WERI-Rb-1 (cell line): ENCODE results near the gene PEG3.

Experiments
- DNase-seq: peaks from one replicate; pipeline ENCODE4 v3.0.0-alpha.2; 2020
- H3K27ac ChIP-seq: fragments of 250-450 bp; sonication (Bioruptor Pico); 2 replicates; pipeline ENCODE4 v1.5.1; 2020; ENCODE audit warnings: mild to moderate bottlenecking, moderate library complexity
- H3K27me3 ChIP-seq: fragments of 250-450 bp; sonication (Bioruptor Pico); 2 replicates; pipeline ENCODE4 v1.5.1; 2021; ENCODE audit warnings: mild to moderate bottlenecking, low read depth, moderate library complexity; ENCODE audit not compliant: insufficient read depth, severe bottlenecking
- H3K36me3 ChIP-seq: fragments of 250-450 bp; sonication (Bioruptor Pico); 2 replicates; pipeline ENCODE4 v1.5.1; 2020; ENCODE audit warnings: mild to moderate bottlenecking, moderate library complexity
- H3K4me3 ChIP-seq: 2 replicates; pipeline ENCODE4 v1.5.1; 2011; ENCODE audit warnings: low read depth, mild to moderate bottlenecking, control low read depth, low read length
- H3K9me3 ChIP-seq: fragments of 250-450 bp; sonication (Bioruptor Pico); 2 replicates; pipeline ENCODE4 v1.5.1; 2021; ENCODE audit warnings: mild to moderate bottlenecking, moderate library complexity; ENCODE audit not compliant: severe bottlenecking
- TF ChIP-seq, protein P1 (sequence below): IDR thresholded peaks from 2 replicates; pipeline ENCODE4 v1.5.1; 2011; ENCODE audit warnings: low read depth, mild to moderate bottlenecking, control low read depth, inconsistent platforms, low read length

PEG3 gene

DNA sequence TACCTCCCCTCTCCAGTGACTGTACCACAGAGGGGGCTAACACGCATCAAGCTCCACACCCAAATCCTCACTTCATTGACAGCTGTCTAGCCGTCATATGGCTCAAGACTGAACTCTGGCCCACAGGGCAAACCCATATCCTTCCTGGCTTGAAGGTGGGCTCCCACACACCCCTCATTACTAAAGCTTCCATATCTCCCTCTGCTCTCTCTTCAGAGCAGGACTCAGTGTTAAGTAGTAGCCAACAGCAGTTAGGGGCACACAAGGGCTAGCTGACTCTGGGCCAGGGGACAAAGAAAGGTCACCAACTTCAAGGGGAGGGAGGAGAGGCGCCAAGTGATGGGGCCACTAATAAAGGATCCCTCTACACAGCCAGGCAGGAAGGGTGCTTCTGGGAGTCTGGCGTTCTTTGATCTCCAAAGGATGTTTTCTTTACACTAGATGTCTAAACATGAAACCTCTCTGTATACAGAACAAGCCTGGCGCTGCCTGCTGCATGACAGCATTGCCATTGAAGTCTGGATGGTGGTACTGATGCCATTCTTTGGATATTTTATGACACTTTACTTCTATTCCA is 8.1 kb downstream of the PEG3 start:
- DNase-seq: no peak
- Histone ChIP-seq H3K27ac (no peak overlapping the region), H3K4me3 (no peak overlapping the region), H3K27me3 (no peaks in the 10 kb centered on the region), H3K36me3 (no peaks in the 10 kb centered on the region; the same call in 1 of the 2 replicates), H3K9me3 (no peaks in the 10 kb centered on the region)
- TF ChIP-seq, protein P1, sequence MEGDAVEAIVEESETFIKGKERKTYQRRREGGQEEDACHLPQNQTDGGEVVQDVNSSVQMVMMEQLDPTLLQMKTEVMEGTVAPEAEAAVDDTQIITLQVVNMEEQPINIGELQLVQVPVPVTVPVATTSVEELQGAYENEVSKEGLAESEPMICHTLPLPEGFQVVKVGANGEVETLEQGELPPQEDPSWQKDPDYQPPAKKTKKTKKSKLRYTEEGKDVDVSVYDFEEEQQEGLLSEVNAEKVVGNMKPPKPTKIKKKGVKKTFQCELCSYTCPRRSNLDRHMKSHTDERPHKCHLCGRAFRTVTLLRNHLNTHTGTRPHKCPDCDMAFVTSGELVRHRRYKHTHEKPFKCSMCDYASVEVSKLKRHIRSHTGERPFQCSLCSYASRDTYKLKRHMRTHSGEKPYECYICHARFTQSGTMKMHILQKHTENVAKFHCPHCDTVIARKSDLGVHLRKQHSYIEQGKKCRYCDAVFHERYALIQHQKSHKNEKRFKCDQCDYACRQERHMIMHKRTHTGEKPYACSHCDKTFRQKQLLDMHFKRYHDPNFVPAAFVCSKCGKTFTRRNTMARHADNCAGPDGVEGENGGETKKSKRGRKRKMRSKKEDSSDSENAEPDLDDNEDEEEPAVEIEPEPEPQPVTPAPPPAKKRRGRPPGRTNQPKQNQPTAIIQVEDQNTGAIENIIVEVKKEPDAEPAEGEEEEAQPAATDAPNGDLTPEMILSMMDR: no peak

DNA sequence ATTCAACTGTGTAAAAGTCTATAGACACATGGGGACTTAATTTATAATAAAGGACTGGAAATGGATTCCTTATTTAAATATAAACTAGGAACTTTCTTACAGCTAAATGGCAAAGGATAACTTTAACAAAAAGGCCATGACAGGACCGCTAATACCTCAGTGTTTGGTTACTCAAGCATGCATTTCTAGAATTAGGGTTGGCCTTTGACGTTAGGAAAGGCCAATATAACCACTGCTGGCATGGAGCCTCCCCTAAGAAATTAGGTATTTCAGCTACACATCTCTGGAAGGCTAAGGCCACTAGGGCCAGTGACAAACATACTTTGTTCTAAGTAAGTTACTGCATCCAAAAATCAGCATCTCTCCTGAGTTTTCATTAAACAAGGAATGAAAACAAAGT is 9.3 kb downstream of the PEG3 start:
- Histone ChIP-seq H3K27me3 (no peaks in the 10 kb centered on the region), H3K4me3 (no peak overlapping the region), H3K36me3 (no peaks in the 10 kb centered on the region; the same call in 1 of the 2 replicates), H3K27ac (no peak overlapping the region), H3K9me3 (no peaks in the 10 kb centered on the region)
- TF ChIP-seq, protein P1: no peak
- DNase-seq: no peak

DNA sequence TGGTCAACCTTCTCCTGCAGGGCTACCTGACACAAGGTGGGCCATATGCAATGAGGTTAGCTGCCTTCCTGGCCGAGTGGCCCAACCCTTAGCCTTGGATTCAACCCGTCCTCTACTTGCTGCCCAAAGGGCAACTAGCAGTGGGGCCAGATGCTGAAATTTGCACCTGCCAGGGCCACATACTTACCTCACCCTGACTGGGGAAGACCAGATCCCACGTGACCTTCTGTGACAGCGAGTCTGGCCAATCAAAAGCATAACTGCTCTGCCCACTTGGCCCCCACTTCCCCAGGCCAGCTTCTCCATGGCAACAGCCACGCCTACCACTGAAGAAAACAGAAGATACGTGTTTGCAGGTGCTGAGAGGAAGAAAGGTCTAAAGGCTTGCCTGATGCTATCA is 10.9 kb downstream of the PEG3 start:
- DNase-seq: no peak
- Histone ChIP-seq H3K9me3 (no peaks in the 10 kb centered on the region), H3K27ac (no peak overlapping the region), H3K36me3 (no peaks in the 10 kb centered on the region; the same call in none of the 2 replicates), H3K27me3 (no peaks in the 10 kb centered on the region), H3K4me3 (no peak overlapping the region)
- TF ChIP-seq, protein P1: no peak

DNA sequence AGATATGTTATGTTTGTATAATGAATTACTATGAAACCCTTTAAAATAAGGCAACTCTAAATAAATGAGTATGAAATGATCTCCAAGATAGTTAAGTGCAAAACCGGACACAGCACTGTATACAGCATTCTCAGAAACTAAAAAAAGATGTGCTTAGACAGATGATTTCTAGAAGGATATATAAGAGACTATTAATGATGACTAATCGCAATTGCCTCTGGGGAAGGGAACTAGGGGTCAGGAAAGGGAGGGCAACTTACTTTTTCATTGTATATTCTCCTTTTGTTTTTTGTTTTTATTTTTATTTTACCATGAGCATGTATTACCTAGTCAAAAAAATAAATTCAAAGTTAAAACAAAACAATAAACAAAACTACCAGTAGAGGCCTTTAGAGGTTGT is 12.8 kb downstream of the PEG3 start:
- H3K27ac ChIP-seq: no peak overlapping the region
- TF ChIP-seq, protein P1: no peak
- H3K27me3 ChIP-seq: no peaks in the 10 kb centered on the region
- no peaks in the 10 kb centered on the region for H3K9me3 ChIP-seq
- peaks cover 4% of the 10 kb centered on the region for H3K36me3 ChIP-seq
- no peak overlapping the region for H3K4me3 ChIP-seq
- DNase-seq: no peak

DNA sequence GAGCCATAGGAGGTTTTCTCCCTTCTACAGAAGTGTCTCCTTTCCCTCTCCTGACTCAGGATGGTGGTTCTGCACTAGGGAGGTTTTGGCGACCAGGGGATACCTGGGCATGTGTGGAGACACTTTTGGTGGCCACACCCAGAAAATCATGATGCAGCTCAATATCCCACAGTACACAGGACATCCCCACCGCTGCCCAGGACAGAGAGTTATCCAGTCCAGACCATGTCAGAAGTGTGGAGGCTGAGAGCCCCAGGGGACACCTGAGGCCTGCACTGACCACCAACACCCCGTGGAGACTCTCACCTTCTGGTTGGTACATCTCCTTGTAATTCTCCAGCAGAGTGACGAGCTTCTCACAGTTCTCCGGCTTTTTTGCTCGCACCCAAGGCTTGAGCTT is 16.6 kb downstream of the PEG3 start:
- Histone ChIP-seq H3K27me3 (no peaks in the 10 kb centered on the region), H3K9me3 (no peaks in the 10 kb centered on the region), H3K36me3 (peaks cover 4% of the 10 kb centered on the region), H3K27ac (no peak overlapping the region), H3K4me3 (no peak overlapping the region)
- TF ChIP-seq, protein P1: no peak
- no peak for DNase-seq

DNA sequence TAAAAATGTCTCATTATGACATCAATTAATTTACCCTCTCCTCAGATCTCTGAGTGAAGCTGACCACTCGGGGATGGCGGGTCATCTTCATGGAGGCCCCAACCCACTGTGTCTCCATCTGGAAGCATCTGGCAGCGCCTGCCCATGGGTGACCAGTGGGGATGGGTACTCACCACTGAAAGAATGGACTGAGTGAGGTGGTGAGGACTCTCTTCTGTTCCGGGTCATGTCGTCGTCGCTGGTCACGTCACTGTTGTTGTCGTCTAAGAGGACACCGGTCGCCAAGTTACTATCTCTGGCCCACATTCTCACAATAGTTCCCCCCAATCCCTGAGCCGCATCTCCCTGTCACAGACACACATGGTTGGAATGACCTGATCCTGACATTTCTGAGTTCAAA is 17.1 kb downstream of the PEG3 start:
- Histone ChIP-seq H3K9me3 (no peaks in the 10 kb centered on the region), H3K36me3 (peaks cover 10% of the 10 kb centered on the region)
- TF ChIP-seq, protein P1: no peak

More for the DNA sequence above, 17.1 kb downstream of the PEG3 start:
- Histone ChIP-seq H3K27ac (no peak overlapping the region), H3K27me3 (no peaks in the 10 kb centered on the region), H3K4me3 (no peak overlapping the region)
- DNase-seq: no peak
